HepG2 (cell line): Measurements from ENCODE around the gene TLK2.

Source experiments
- CREB1 ChIP-seq, 2 experiments: fragments of 450-650 bp in 1 of 2; IDR thresholded peaks; 2 replicates each; pipeline ENCODE4 v1.6.1; 2016 to 2017; ENCODE audit warnings: control low read depth in 1 of 2, mild to moderate bottlenecking in 1 of 2, missing compliant biosample characterization in 1 of 2, missing genetic modification characterization in 1 of 2
- TF ChIP-seq, protein P1 (sequence below): sonication (generic); formaldehyde crosslinking; IDR thresholded peaks from 2 replicates; pipeline ENCODE4 v1.5.0; 2020; ENCODE audit warnings: mild to moderate bottlenecking, missing genetic modification reagents
- TF ChIP-seq, protein P2 (sequence below): sonication (generic); formaldehyde crosslinking; IDR thresholded peaks from 2 replicates; pipeline ENCODE4 v1.4.0; 2020; ENCODE audit warnings: missing genetic modification reagents

DNA sequence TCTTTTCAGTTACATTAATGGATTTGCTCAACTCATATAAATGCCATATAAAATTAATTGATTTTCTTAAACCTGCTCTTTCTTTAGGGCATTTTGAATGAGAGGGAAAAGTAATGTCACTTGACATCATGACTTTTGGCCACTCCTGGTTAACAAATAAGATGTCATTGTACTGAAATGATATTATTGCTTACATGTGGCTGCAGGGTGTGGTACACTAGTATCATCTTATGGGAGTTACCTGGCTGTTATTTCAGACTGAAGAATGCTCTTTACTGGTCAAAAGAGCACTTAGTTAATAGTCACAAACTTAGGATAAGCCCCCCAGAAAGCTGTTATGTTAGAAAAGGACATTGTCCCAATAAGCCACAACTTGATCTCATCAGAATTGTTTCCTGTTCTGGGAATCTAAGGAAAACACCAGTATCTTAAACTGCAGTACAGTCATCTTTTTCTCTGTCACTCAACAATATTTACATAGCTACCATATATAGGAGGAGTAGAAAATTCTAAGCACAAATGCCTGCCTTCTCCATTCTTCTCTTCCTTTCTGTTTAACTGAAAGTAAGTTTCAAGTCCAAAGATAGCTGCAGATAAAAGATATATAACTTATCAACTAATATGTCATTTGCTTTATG is 95.0 kb downstream of the TLK2 start:
- TF ChIP-seq, protein P1, sequence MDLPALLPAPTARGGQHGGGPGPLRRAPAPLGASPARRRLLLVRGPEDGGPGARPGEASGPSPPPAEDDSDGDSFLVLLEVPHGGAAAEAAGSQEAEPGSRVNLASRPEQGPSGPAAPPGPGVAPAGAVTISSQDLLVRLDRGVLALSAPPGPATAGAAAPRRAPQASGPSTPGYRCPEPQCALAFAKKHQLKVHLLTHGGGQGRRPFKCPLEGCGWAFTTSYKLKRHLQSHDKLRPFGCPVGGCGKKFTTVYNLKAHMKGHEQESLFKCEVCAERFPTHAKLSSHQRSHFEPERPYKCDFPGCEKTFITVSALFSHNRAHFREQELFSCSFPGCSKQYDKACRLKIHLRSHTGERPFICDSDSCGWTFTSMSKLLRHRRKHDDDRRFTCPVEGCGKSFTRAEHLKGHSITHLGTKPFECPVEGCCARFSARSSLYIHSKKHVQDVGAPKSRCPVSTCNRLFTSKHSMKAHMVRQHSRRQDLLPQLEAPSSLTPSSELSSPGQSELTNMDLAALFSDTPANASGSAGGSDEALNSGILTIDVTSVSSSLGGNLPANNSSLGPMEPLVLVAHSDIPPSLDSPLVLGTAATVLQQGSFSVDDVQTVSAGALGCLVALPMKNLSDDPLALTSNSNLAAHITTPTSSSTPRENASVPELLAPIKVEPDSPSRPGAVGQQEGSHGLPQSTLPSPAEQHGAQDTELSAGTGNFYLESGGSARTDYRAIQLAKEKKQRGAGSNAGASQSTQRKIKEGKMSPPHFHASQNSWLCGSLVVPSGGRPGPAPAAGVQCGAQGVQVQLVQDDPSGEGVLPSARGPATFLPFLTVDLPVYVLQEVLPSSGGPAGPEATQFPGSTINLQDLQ (CRISPR knock-in tag): no peak
- TF ChIP-seq, protein P2, sequence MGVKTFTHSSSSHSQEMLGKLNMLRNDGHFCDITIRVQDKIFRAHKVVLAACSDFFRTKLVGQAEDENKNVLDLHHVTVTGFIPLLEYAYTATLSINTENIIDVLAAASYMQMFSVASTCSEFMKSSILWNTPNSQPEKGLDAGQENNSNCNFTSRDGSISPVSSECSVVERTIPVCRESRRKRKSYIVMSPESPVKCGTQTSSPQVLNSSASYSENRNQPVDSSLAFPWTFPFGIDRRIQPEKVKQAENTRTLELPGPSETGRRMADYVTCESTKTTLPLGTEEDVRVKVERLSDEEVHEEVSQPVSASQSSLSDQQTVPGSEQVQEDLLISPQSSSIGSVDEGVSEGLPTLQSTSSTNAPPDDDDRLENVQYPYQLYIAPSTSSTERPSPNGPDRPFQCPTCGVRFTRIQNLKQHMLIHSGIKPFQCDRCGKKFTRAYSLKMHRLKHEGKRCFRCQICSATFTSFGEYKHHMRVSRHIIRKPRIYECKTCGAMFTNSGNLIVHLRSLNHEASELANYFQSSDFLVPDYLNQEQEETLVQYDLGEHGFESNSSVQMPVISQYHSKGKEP (CRISPR knock-in tag): no peak
- no peak for TF ChIP-seq CREB1 (IDR thresholded peaks at IDR 0.05)
- TF ChIP-seq CREB1 (CRISPR knock-in tag; IDR thresholded peaks at IDR 0.05): no peak
